ENCODE data around the gene MAP3K5. TPM values are rescaled to one million over a fixed set of nuclear protein-coding genes. Genes with fewer than 3 reads are reported as not detected.
"Not testable (repeated sequence)": the region's sequence is repeated elsewhere in the genome, so short reads cannot be mapped to it uniquely, and the experiment has no call there.

Gene MAP3K5
- polyA plus RNA-seq, 4 donors = 6.0 to 8.7 (median 6.8) TPM

GRCh38 chr6:136696238-136696637 is 96.0 kb downstream of the MAP3K5 start:
- no peak for DNase-seq (ENCODE audit: low read depth in 4 of 4, low spot score in 3 of 4)

GRCh38 chr6:136695412-136695811 is 96.9 kb downstream of the MAP3K5 start:
- no peak for DNase-seq (ENCODE audit: low read depth in 4 of 4, low spot score in 3 of 4)

- no peak for DNase-seq (ENCODE audit: low read depth in 4 of 4, low spot score in 3 of 4)
Measured at GRCh38 chr6:136693090-136693489, 99.2 kb downstream of the MAP3K5 start.

GRCh38 chr6:136687894-136688293 is 104.4 kb downstream of the MAP3K5 start:
- DNase-seq (ENCODE audit: low read depth in 4 of 4, low spot score in 3 of 4) = not testable (repeated sequence)

GRCh38 chr6:136685540-136686108 is 106.7 kb downstream of the MAP3K5 start:
- no peak for DNase-seq (ENCODE audit: low read depth in 4 of 4, low spot score in 3 of 4)

- DNase-seq (ENCODE audit: low read depth in 4 of 4, low spot score in 3 of 4) = no peak
Measured at GRCh38 chr6:136684466-136684865, 107.8 kb downstream of the MAP3K5 start.

GRCh38 chr6:136683209-136683941 is 108.9 kb downstream of the MAP3K5 start:
- DNase-seq (ENCODE audit: low read depth in 4 of 4, low spot score in 3 of 4) = no peak

GRCh38 chr6:136682292-136682691 is 110.0 kb downstream of the MAP3K5 start:
- no peak for DNase-seq (ENCODE audit: low read depth in 4 of 4, low spot score in 3 of 4)

GRCh38 chr6:136677822-136678221 is 114.5 kb downstream of the MAP3K5 start:
- DNase-seq (ENCODE audit: low read depth in 4 of 4, low spot score in 3 of 4) = peak in 1 of 4 donors; percentile 27

GRCh38 chr6:136677344-136677743 is 114.9 kb downstream of the MAP3K5 start:
- DNase-seq (ENCODE audit: low read depth in 4 of 4, low spot score in 3 of 4) = no peak

- DNase-seq (ENCODE audit: low read depth in 4 of 4, low spot score in 3 of 4) = no peak
Measured at GRCh38 chr6:136676075-136676474, 116.2 kb downstream of the MAP3K5 start.

GRCh38 chr6:136673571-136673970 is 118.7 kb downstream of the MAP3K5 start:
- no peak for DNase-seq (ENCODE audit: low read depth in 4 of 4, low spot score in 3 of 4)

GRCh38 chr6:136672144-136672543 is 120.1 kb downstream of the MAP3K5 start:
- no peak for DNase-seq (ENCODE audit: low read depth in 4 of 4, low spot score in 3 of 4)

- no peak for DNase-seq (ENCODE audit: low read depth in 4 of 4, low spot score in 3 of 4)
Measured at GRCh38 chr6:136669299-136669699, 123.0 kb downstream of the MAP3K5 start.

GRCh38 chr6:136668571-136668970 is 123.7 kb downstream of the MAP3K5 start:
- no peak for DNase-seq (ENCODE audit: low read depth in 4 of 4, low spot score in 3 of 4)

GRCh38 chr6:136666041-136666440 is 126.2 kb downstream of the MAP3K5 start:
- DNase-seq (ENCODE audit: low read depth in 4 of 4, low spot score in 3 of 4) = no peak

- DNase-seq (ENCODE audit: low read depth in 4 of 4, low spot score in 3 of 4) = no peak
Measured at GRCh38 chr6:136662347-136663237, 129.7 kb downstream of the MAP3K5 start.

GRCh38 chr6:136660727-136661126 is 131.6 kb downstream of the MAP3K5 start:
- DNase-seq (ENCODE audit: low read depth in 4 of 4, low spot score in 3 of 4) = no peak

GRCh38 chr6:136659991-136660499 is 132.2 kb downstream of the MAP3K5 start:
- no peak for DNase-seq (ENCODE audit: low read depth in 4 of 4, low spot score in 3 of 4)

GRCh38 chr6:136658711-136659110 is 133.6 kb downstream of the MAP3K5 start:
- DNase-seq (ENCODE audit: low read depth in 4 of 4, low spot score in 3 of 4) = no peak

- no peak for DNase-seq (ENCODE audit: low read depth in 4 of 4, low spot score in 3 of 4)
Measured at GRCh38 chr6:136657666-136658065, 134.6 kb downstream of the MAP3K5 start.
